MG63 (cell line): ENCODE measurements around the gene OR9K2. TPM values are rescaled to one million over a fixed set of nuclear protein-coding genes. Genes with fewer than 3 reads are reported as not detected.
A peak's percentile ranks its signal among the peaks of the same experiment; 100 is the strongest.
"Not testable (repeated sequence)": the region's sequence is repeated elsewhere in the genome, so short reads cannot be mapped to it uniquely, and the experiment has no call there.

Experiments used
- DNase-seq: peaks from one replicate; pipeline ENCODE4 v3.0.0-alpha.2; 2020
- H3K27me3 ChIP-seq: fragments of 250-450 bp; sonication (Bioruptor Pico); 2 replicates; pipeline ENCODE4 v1.5.1; 2020; ENCODE audit warnings: mild to moderate bottlenecking, moderate library complexity
- H3K36me3 ChIP-seq: fragments of 250-450 bp; sonication (Bioruptor Pico); 2 replicates; pipeline ENCODE4 v1.5.1; 2020; ENCODE audit warnings: mild to moderate bottlenecking, moderate library complexity
- H3K4me3 ChIP-seq: fragments of 250-450 bp; sonication (Bioruptor Pico); 2 replicates; pipeline ENCODE4 v1.5.1; 2020; ENCODE audit warnings: mild to moderate bottlenecking, moderate library complexity
- H3K9me3 ChIP-seq: fragments of 250-450 bp; sonication (Bioruptor Pico); 2 replicates; pipeline ENCODE4 v1.5.1; 2020; ENCODE audit warnings: mild to moderate bottlenecking, moderate library complexity
- total RNA-seq: library from RNA; depleted of rRNA; stranded (reverse); fragments of >200 nt; shearing (Covaris generic); gene quantifications from 2 replicates; pipeline ENCODE4 v1.2.3, GENCODE V29; 2014; ENCODE audit warnings: low replicate concordance; rRNA removed

OR9K2 gene
- not detected in 2 replicates for total RNA-seq

GRCh38 chr12:55126106-55126505 is at the start of gene OR9K2:
Gene OR9K2, plus strand, starts transcription at chr12:55126406. Its CDS starts 3,429 bp downstream, at chr12:55129835.
- no peak within 1 kb of the TSS for H3K4me3 ChIP-seq
- DNase-seq = no peak
- H3K36me3 ChIP-seq = no peaks in the 10 kb centered on the region
- H3K9me3 ChIP-seq = no peaks in the 10 kb centered on the region
- peaks cover 9% of the 10 kb centered on the region for H3K27me3 ChIP-seq

GRCh38 chr12:55092579-55092978 is 33.6 kb upstream of the OR9K2 start:
- Histone ChIP-seq H3K4me3 (no peak overlapping the region), H3K36me3 (no peaks in the 10 kb centered on the region), H3K9me3 (no peaks in the 10 kb centered on the region), H3K27me3 (peaks cover 3% of the 10 kb centered on the region)
- DNase-seq = no peak

- no peak for DNase-seq
- Histone ChIP-seq H3K4me3 (no peak overlapping the region), H3K27me3 (0 out of 2 replicates have a peak, but pooled peaks cover 3% of the 10 kb centered on the region), H3K9me3 (no peaks in the 10 kb centered on the region), H3K36me3 (no peaks in the 10 kb centered on the region)
These were observed 13.8 kb upstream of the OR9K2 start for GRCh38 chr12:55112378-55112875.

GRCh38 chr12:55116152-55116551 is 10.1 kb upstream of the OR9K2 start:
- Histone ChIP-seq H3K9me3 (no peaks in the 10 kb centered on the region), H3K4me3 (no peak overlapping the region), H3K36me3 (no peaks in the 10 kb centered on the region), H3K27me3 (0 out of 2 replicates have a peak, but pooled peaks cover 3% of the 10 kb centered on the region)
- DNase-seq = no peak

- DNase-seq = no peak
- H3K4me3 ChIP-seq = no peak overlapping the region
- no peaks in the 10 kb centered on the region for H3K36me3 ChIP-seq
- peaks cover 8% of the 10 kb centered on the region for H3K27me3 ChIP-seq
- no peaks in the 10 kb centered on the region for H3K9me3 ChIP-seq
These were observed 6.6 kb downstream of the OR9K2 start for GRCh38 chr12:55132816-55133215.

GRCh38 chr12:55142669-55143565 is 16.7 kb downstream of the OR9K2 start:
- H3K36me3 ChIP-seq = no peaks in the 10 kb centered on the region
- H3K27me3 ChIP-seq = peaks cover 4% of the 10 kb centered on the region; the same call in 1 of the 2 replicates
- peak; percentile 31 for DNase-seq
- H3K4me3 ChIP-seq = no peak overlapping the region
- no peaks in the 10 kb centered on the region for H3K9me3 ChIP-seq

- Histone ChIP-seq H3K9me3 (no peaks in the 10 kb centered on the region), H3K27me3 (peaks cover 4% of the 10 kb centered on the region), H3K36me3 (no peaks in the 10 kb centered on the region), H3K4me3 (no peak overlapping the region)
- DNase-seq = no peak
These were observed 17.3 kb downstream of the OR9K2 start for GRCh38 chr12:55143566-55143870.

- not testable (repeated sequence) for H3K27me3 ChIP-seq, H3K9me3 ChIP-seq, H3K36me3 ChIP-seq, H3K4me3 ChIP-seq, DNase-seq
These were observed 40.9 kb downstream of the OR9K2 start for GRCh38 chr12:55167010-55167640.

- H3K4me3 ChIP-seq = no peak overlapping the region
- no peaks in the 10 kb centered on the region for H3K9me3 ChIP-seq
- no peak for DNase-seq
- no peaks in the 10 kb centered on the region for H3K36me3 ChIP-seq
- H3K27me3 ChIP-seq = no peaks in the 10 kb centered on the region
These were observed 45.2 kb downstream of the OR9K2 start for GRCh38 chr12:55171445-55171844.

GRCh38 chr12:55171846-55172245 is 45.6 kb downstream of the OR9K2 start:
- not testable (repeated sequence) for H3K4me3 ChIP-seq, H3K36me3 ChIP-seq, H3K9me3 ChIP-seq, DNase-seq, H3K27me3 ChIP-seq

- no peaks in the 10 kb centered on the region for H3K27me3 ChIP-seq
- no peak for DNase-seq
- no peaks in the 10 kb centered on the region for H3K9me3 ChIP-seq
- no peaks in the 10 kb centered on the region for H3K36me3 ChIP-seq
- no peak overlapping the region for H3K4me3 ChIP-seq
These were observed 46.5 kb downstream of the OR9K2 start for GRCh38 chr12:55172686-55173085.

GRCh38 chr12:55173456-55173855 is 47.2 kb downstream of the OR9K2 start:
- Histone ChIP-seq H3K36me3 (no peaks in the 10 kb centered on the region), H3K4me3 (no peak overlapping the region), H3K9me3 (no peaks in the 10 kb centered on the region), H3K27me3 (no peaks in the 10 kb centered on the region)
- no peak for DNase-seq

Other genes with a start within 250 kb of the OR9K2 start
- not detected in 2 replicates for gene TESPA1, start 141.6 kb upstream of the OR9K2 start, total RNA-seq
- gene NEUROD4, start 106.4 kb upstream of the OR9K2 start, total RNA-seq = not detected in 2 replicates
- gene OR10A7, start 94.6 kb downstream of the OR9K2 start, total RNA-seq = not detected in 2 replicates
- gene OR6C74, start 118.2 kb downstream of the OR9K2 start, total RNA-seq = not detected in 2 replicates
- gene OR6C6, start 170.2 kb downstream of the OR9K2 start, total RNA-seq = not detected in 2 replicates
- gene OR6C1, start 187.9 kb downstream of the OR9K2 start, total RNA-seq = not detected in 2 replicates
- gene OR6C3, start 204.3 kb downstream of the OR9K2 start, total RNA-seq = not detected in 2 replicates
- gene OR6C75, start 236.6 kb downstream of the OR9K2 start, total RNA-seq = not detected in 2 replicates